ENCODE results near the gene GTF3C1. TPM values are rescaled to one million over a fixed set of nuclear protein-coding genes. Genes with fewer than 3 reads are reported as not detected.

GTF3C1 gene
- total RNA-seq, 1 donor from 2014 or later, result 125 TPM

GRCh38 chr16:27492588-27492979, 57.1 kb downstream of the GTF3C1 start:
- no peak for DNase-seq (ENCODE audit: low read depth, low spot score)
- no peaks in the 10 kb centered on the region for H3K9me3 Mint-ChIP-seq
- H3K27ac Mint-ChIP-seq (ENCODE audit: unreplicated experiment), result no peak overlapping the region
- no peak for TF ChIP-seq CTCF (conservative IDR thresholded peaks at IDR 0.05)
- H3K4me3 Mint-ChIP-seq, result no peak overlapping the region
- peaks cover 17% of the 10 kb centered on the region for H3K36me3 Mint-ChIP-seq (ENCODE audit: low read depth)
- H3K4me1 Mint-ChIP-seq, result no peaks in the 10 kb centered on the region
- no peaks in the 10 kb centered on the region for H3K27me3 Mint-ChIP-seq (ENCODE audit: low read depth)

- DNase-seq (ENCODE audit: low read depth, low spot score), result no peak
- no peak overlapping the region for H3K27ac Mint-ChIP-seq (ENCODE audit: unreplicated experiment)
- no peaks in the 10 kb centered on the region for H3K4me1 Mint-ChIP-seq
- no peak for TF ChIP-seq CTCF (conservative IDR thresholded peaks at IDR 0.05)
- H3K4me3 Mint-ChIP-seq, result no peak overlapping the region
- peaks cover 14% of the 10 kb centered on the region for H3K36me3 Mint-ChIP-seq (ENCODE audit: low read depth)
- H3K27me3 Mint-ChIP-seq (ENCODE audit: low read depth), result no peaks in the 10 kb centered on the region
- no peaks in the 10 kb centered on the region for H3K9me3 Mint-ChIP-seq
These were observed 57.7 kb downstream of the GTF3C1 start for GRCh38 chr16:27491894-27492587.

DNA sequence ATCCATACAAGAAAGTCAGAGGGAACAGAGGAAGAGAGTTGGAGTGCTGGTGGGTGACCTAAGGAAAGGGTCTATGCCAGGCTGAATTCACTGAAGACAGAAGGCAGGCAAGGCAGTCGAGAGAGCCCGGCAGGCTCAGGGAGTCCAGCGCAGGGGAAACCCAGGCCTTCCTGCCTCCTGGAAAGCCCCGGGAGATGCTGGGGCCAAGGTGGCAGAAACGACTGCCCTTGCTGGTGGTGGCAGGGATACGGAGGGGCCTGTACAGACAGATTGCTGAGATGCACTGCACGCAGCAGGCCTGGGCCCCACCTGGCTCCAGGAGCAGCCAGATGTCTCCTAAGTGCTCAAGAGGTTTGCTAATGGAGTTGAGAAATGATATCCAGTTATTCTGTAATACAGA, 59.8 kb downstream of the GTF3C1 start:
- Mint-ChIP-seq H3K27ac (ENCODE audit: unreplicated experiment) (no peak overlapping the region), H3K4me1 (no peaks in the 10 kb centered on the region), H3K36me3 (ENCODE audit: low read depth) (peaks cover 23% of the 10 kb centered on the region), H3K9me3 (no peaks in the 10 kb centered on the region), H3K4me3 (no peak overlapping the region), H3K27me3 (ENCODE audit: low read depth) (no peaks in the 10 kb centered on the region)
- TF ChIP-seq CTCF (conservative IDR thresholded peaks at IDR 0.05), result no peak
- DNase-seq (ENCODE audit: low read depth, low spot score), result no peak

GRCh38 chr16:27489421-27489820, 60.3 kb downstream of the GTF3C1 start:
- Mint-ChIP-seq H3K4me1 (no peaks in the 10 kb centered on the region), H3K27ac (ENCODE audit: unreplicated experiment) (no peak overlapping the region), H3K4me3 (no peak overlapping the region), H3K27me3 (ENCODE audit: low read depth) (no peaks in the 10 kb centered on the region), H3K9me3 (no peaks in the 10 kb centered on the region), H3K36me3 (ENCODE audit: low read depth) (peaks cover 22% of the 10 kb centered on the region)
- no peak for TF ChIP-seq CTCF (conservative IDR thresholded peaks at IDR 0.05)
- no peak for DNase-seq (ENCODE audit: low read depth, low spot score)

DNA sequence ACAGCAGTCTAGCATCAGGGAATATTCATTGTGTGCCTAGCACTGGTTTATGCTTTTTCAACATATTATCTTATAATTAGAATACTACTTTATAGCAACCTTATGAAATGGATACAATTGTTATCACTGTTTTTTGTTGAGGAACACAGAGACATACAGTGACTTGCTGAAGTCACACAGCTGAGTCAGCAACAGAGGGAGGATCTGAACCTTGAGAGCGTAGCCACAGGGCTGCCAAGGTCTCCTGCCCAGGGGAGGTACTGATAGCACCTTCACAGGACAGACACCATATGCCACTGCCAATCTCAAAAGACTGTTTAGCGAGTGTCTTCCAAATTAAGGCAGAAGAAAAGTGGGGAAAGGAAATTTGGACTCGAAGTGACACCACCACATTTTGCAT, 63.0 kb downstream of the GTF3C1 start:
- Mint-ChIP-seq H3K4me1 (no peaks in the 10 kb centered on the region), H3K27ac (ENCODE audit: unreplicated experiment) (no peak overlapping the region), H3K4me3 (no peak overlapping the region), H3K27me3 (ENCODE audit: low read depth) (no peaks in the 10 kb centered on the region), H3K36me3 (ENCODE audit: low read depth) (peaks cover 27% of the 10 kb centered on the region), H3K9me3 (no peaks in the 10 kb centered on the region)
- TF ChIP-seq CTCF (conservative IDR thresholded peaks at IDR 0.05), result no peak
- DNase-seq (ENCODE audit: low read depth, low spot score), result no peak
